Mammary microvascular endothelial cell (primary cell): ENCODE results near the gene TCIRG1. TPM values are rescaled to one million over a fixed set of nuclear protein-coding genes. Genes with fewer than 3 reads are reported as not detected.

Experiments used
- total RNA-seq: library from RNA; depleted of rRNA; stranded (reverse); fragments of >200 nt; gene quantifications from 2 replicates; pipeline ENCODE4 v1.2.3, GENCODE V29; 2015

The TCIRG1 gene
- total RNA-seq: 80.5 and 83.4 TPM in 2 replicates

GRCh38 chr11:68038718-68039525 lies at the start of gene TCIRG1:
Gene TCIRG1, plus strand, starts transcription at chr11:68039025. Its CDS starts 2,247 bp downstream, at chr11:68041272.

GRCh38 chr11:68003846-68004550 lies 34.8 kb upstream of the TCIRG1 start, which contains the start of gene UNC93B1:
Gene UNC93B1, minus strand, starts transcription at chr11:68004097. Its CDS starts 54 bp downstream, at chr11:68004043.

GRCh38 chr11:68010090-68011041 lies 28.5 kb upstream of the TCIRG1 start, which contains the start of gene ALDH3B1:
Gene ALDH3B1, plus strand, starts transcription at chr11:68010327. Its CDS starts 4,971 bp downstream, at chr11:68015298.

GRCh38 chr11:68030318-68031143 lies 8.3 kb upstream of the TCIRG1 start, which contains the start of gene NDUFS8:
Gene NDUFS8, plus strand, starts transcription at chr11:68030681. Its CDS starts 1,471 bp downstream, at chr11:68032152.

Other genes with a start within 250 kb of the TCIRG1 start
- 10.6 and 15.8 TPM in 2 replicates for gene UNC93B1, start 34.9 kb upstream of the TCIRG1 start, total RNA-seq
- gene ALDH3B1, start 28.7 kb upstream of the TCIRG1 start, total RNA-seq: 0.94 and 1.5 TPM in 2 replicates
- gene NDUFS8, start 8.3 kb upstream of the TCIRG1 start, total RNA-seq: 203 and 263 TPM in 2 replicates
- 12.7 and 17.7 TPM in 2 replicates for gene CHKA, start 82.4 kb downstream of the TCIRG1 start, total RNA-seq
- 10.5 and 12.9 TPM in 2 replicates for gene KMT5B, start 174.3 kb downstream of the TCIRG1 start, total RNA-seq
- 26.6 and 27.9 TPM in 2 replicates for gene C11orf24, start 232.9 kb downstream of the TCIRG1 start, total RNA-seq